WERI-Rb-1 (cell line): ENCODE measurements around the gene DEFB131B.

Experiments used
- DNase-seq: peaks from one replicate; pipeline ENCODE4 v3.0.0-alpha.2; 2020
- H3K27ac ChIP-seq: fragments of 250-450 bp; sonication (Bioruptor Pico); 2 replicates; pipeline ENCODE4 v1.5.1; 2020; ENCODE audit warnings: mild to moderate bottlenecking, moderate library complexity
- H3K27me3 ChIP-seq: fragments of 250-450 bp; sonication (Bioruptor Pico); 2 replicates; pipeline ENCODE4 v1.5.1; 2021; ENCODE audit warnings: mild to moderate bottlenecking, low read depth, moderate library complexity; ENCODE audit not compliant: insufficient read depth, severe bottlenecking
- H3K36me3 ChIP-seq: fragments of 250-450 bp; sonication (Bioruptor Pico); 2 replicates; pipeline ENCODE4 v1.5.1; 2020; ENCODE audit warnings: mild to moderate bottlenecking, moderate library complexity
- H3K4me3 ChIP-seq: 2 replicates; pipeline ENCODE4 v1.5.1; 2011; ENCODE audit warnings: low read depth, mild to moderate bottlenecking, control low read depth, low read length
- H3K9me3 ChIP-seq: fragments of 250-450 bp; sonication (Bioruptor Pico); 2 replicates; pipeline ENCODE4 v1.5.1; 2021; ENCODE audit warnings: mild to moderate bottlenecking, moderate library complexity; ENCODE audit not compliant: severe bottlenecking
- CTCF ChIP-seq: IDR thresholded peaks from 2 replicates; pipeline ENCODE4 v1.5.1; 2011; ENCODE audit warnings: low read depth, mild to moderate bottlenecking, control low read depth, inconsistent platforms, low read length

The DEFB131B gene

GRCh38 chr11:71933141-71933933 lies 55.1 kb downstream of the DEFB131B start:
- no peaks in the 10 kb centered on the region for H3K27me3 ChIP-seq
- H3K9me3 ChIP-seq, result no peaks in the 10 kb centered on the region
- H3K27ac ChIP-seq, result no peak overlapping the region
- TF ChIP-seq CTCF, result no peak
- H3K4me3 ChIP-seq, result no peak overlapping the region
- no peak for DNase-seq
- H3K36me3 ChIP-seq, result peaks cover 13% of the 10 kb centered on the region
